ENCODE measurements around the gene LPAR5. TPM values are rescaled to one million over a fixed set of nuclear protein-coding genes. Genes with fewer than 3 reads are reported as not detected.

The LPAR5 gene
- total RNA-seq, 1 experiment from 2014 or later = 2.3 TPM

- no TSS peak for BruUV-seq (replicated peaks)
- ATAC-seq (no peak), DNase-seq (no peak)
- H3K27ac ChIP-seq (ENCODE audit: low read length) = no peak overlapping the region
- H3K9me3 ChIP-seq (ENCODE audit: low read length) = no peaks in the 10 kb centered on the region
- POLR2A ChIA-PET (ENCODE audit: unreplicated experiment) = no interaction called here
- H3K4me3 ChIP-seq (ENCODE audit: low read length) = no peak overlapping the region
- peaks cover 54% of the 10 kb centered on the region for H3K36me3 ChIP-seq (ENCODE audit: low read depth, low read length)
- CTCF ChIA-PET = no interaction called here
- H3K9ac ChIP-seq (ENCODE audit: low read length) = no peak overlapping the region
- no peaks in the 10 kb centered on the region for H4K20me1 ChIP-seq (ENCODE audit: low read length)
- H3K9me2 ChIP-seq (replicated peaks; ENCODE audit: low read length) = no peaks in the 10 kb centered on the region
- no peaks in the 10 kb centered on the region for H3K4me1 ChIP-seq (ENCODE audit: insufficient read depth, low read length)
- TF ChIP-seq EZH2phosphoT487 (IDR thresholded peaks at IDR 0.05; ENCODE audit: borderline replicate concordance, low read length) (no peak), CTCF (conservative IDR thresholded peaks at IDR 0.05; ENCODE audit: low read depth, low read length) (no peak), EZH2 (IDR thresholded peaks at IDR 0.05; ENCODE audit: low read length, unreplicated experiment) (no peak)
- no peaks in the 10 kb centered on the region for H3K79me2 ChIP-seq (ENCODE audit: low read length)
- H2AFZ ChIP-seq (ENCODE audit: low read length) = no peak overlapping the region
- no peaks in the 10 kb centered on the region for H3F3A ChIP-seq (ENCODE audit: low read length, unreplicated experiment)
- H3K27me3 ChIP-seq (ENCODE audit: low read length) = no peaks in the 10 kb centered on the region
- intact Hi-C loops (cut with micrococcal nuclease) = no loop called here
- no peak overlapping the region for H3K4me2 ChIP-seq (ENCODE audit: low read length)
Observed at GRCh38 chr12:6574576-6575295, 61.0 kb downstream of the LPAR5 start.

- Histone ChIP-seq H3K4me3 (ENCODE audit: low read length) (no peak overlapping the region), H3K79me2 (ENCODE audit: low read length) (peaks cover 1% of the 10 kb centered on the region), H3K4me1 (ENCODE audit: insufficient read depth, low read length) (no peaks in the 10 kb centered on the region), H3K9me2 (replicated peaks; ENCODE audit: low read length) (no peaks in the 10 kb centered on the region), H3K36me3 (ENCODE audit: low read depth, low read length) (peaks cover 47% of the 10 kb centered on the region), H4K20me1 (ENCODE audit: low read length) (no peaks in the 10 kb centered on the region), H3F3A (ENCODE audit: low read length, unreplicated experiment) (no peaks in the 10 kb centered on the region), H3K27me3 (ENCODE audit: low read length) (no peaks in the 10 kb centered on the region), H3K9me3 (ENCODE audit: low read length) (no peaks in the 10 kb centered on the region), H2AFZ (ENCODE audit: low read length) (no peak overlapping the region), H3K4me2 (ENCODE audit: low read length) (no peak overlapping the region), H3K9ac (ENCODE audit: low read length) (no peak overlapping the region), H3K27ac (ENCODE audit: low read length) (no peak overlapping the region)
- ChIA-PET CTCF (no interaction called here), POLR2A (ENCODE audit: unreplicated experiment) (no interaction called here)
- intact Hi-C loops (cut with micrococcal nuclease) = no loop called here
- no peak for DNase-seq
- ATAC-seq = no peak
- TF ChIP-seq CTCF (conservative IDR thresholded peaks at IDR 0.05; ENCODE audit: low read depth, low read length) = no peak
- no peak for TF ChIP-seq EZH2 (IDR thresholded peaks at IDR 0.05; ENCODE audit: low read length, unreplicated experiment)
- no peak for TF ChIP-seq EZH2phosphoT487 (IDR thresholded peaks at IDR 0.05; ENCODE audit: borderline replicate concordance, low read length)
- no TSS peak for BruUV-seq (replicated peaks)
Observed at GRCh38 chr12:6573001-6573400, 62.8 kb downstream of the LPAR5 start.

- Histone ChIP-seq H3K79me2 (ENCODE audit: low read length) (peaks cover 28% of the 10 kb centered on the region), H3K4me1 (ENCODE audit: insufficient read depth, low read length) (peaks cover 9% of the 10 kb centered on the region; the same call in 1 of the 2 replicates), H3K27me3 (ENCODE audit: low read length) (no peaks in the 10 kb centered on the region), H3K36me3 (ENCODE audit: low read depth, low read length) (peaks cover 43% of the 10 kb centered on the region), H3K4me3 (ENCODE audit: low read length) (no peak overlapping the region), H3F3A (ENCODE audit: low read length, unreplicated experiment) (no peaks in the 10 kb centered on the region), H4K20me1 (ENCODE audit: low read length) (peaks cover 5% of the 10 kb centered on the region; the same call in 1 of the 2 replicates), H3K9me2 (replicated peaks; ENCODE audit: low read length) (no peaks in the 10 kb centered on the region), H3K27ac (ENCODE audit: low read length) (no peak overlapping the region), H2AFZ (ENCODE audit: low read length) (no peak overlapping the region), H3K9me3 (ENCODE audit: low read length) (no peaks in the 10 kb centered on the region), H3K9ac (ENCODE audit: low read length) (no peak overlapping the region), H3K4me2 (ENCODE audit: low read length) (no peak overlapping the region)
- POLR2A ChIA-PET (ENCODE audit: unreplicated experiment) = no interaction called here
- intact Hi-C loops (cut with micrococcal nuclease) = no loop called here
- TF ChIP-seq CTCF (conservative IDR thresholded peaks at IDR 0.05; ENCODE audit: low read depth, low read length) = peak; percentile 67
- TF ChIP-seq EZH2phosphoT487 (IDR thresholded peaks at IDR 0.05; ENCODE audit: borderline replicate concordance, low read length) = no peak
- ATAC-seq (peak; percentile 21; the same call in 1 of the 2 replicates), DNase-seq (peak; percentile 41)
- no TSS peak for BruUV-seq (replicated peaks)
- CTCF ChIA-PET = no interaction called here
Observed at GRCh38 chr12:6570264-6570887, 65.4 kb downstream of the LPAR5 start.

Measured in PC-3 (cell line).